Measurements from ENCODE around the gene TMEM31. TPM values are rescaled to one million over a fixed set of nuclear protein-coding genes. Genes with fewer than 3 reads are reported as not detected.

The TMEM31 gene
- total RNA-seq: not detected
- long read RNA-seq: 0 reads

- intact Hi-C loops (cut with DNase I): loop anchor here (10.0 kb wide), 1 partner anchor 64 kb away; the partner anchor contains the start of gene PLP1
- DNase-seq (ENCODE audit: missing footprints) (no peak), ATAC-seq (no peak)
These were observed at the start of gene TMEM31 for GRCh38 chrX:103710609-103711008. TSS of gene TMEM31 (plus strand) at chrX:103710909. CDS start at chrX:103712259, 1,350 bp downstream.

DNA sequence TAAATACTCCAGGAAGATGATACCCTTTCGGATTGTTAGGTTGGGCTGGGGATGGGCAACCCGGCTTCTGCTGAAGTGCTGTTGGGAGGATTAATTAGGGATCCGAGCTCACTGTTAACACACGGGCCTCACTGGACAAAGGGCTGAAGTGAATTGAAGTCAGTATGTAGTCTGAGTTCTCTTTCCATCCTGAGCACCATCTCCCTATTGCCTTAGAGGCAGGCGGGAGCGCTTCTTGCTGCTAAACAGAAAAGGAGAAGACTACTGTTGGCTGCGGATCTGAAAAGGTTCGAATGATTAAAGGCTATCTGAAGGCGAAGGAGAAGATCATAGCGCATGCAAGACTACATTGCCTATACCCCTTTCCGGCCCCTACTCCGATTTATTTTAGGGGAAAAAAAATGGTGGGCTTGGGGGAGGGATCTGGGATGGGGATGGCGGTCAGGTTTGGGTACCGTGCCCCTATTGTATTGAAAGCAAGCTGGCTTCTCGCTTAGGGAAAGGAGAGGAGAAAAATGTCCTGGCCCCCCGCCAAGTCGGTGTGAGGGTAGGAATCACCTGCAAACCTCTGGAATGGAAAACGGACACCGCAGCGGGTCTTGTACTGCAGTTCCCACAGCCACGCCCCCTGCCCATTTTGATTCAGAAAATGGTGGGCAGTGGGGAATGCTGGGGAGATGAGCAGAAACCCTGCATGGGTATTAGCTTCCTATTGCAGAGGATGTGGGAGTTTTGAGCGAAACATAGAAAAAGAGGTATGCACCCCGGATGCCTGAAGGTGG, 46.5 kb upstream of the TMEM31 start:
- intact Hi-C loops (cut with DNase I): no loop called here
- DNase-seq (ENCODE audit: missing footprints) (no peak), ATAC-seq (no peak)

- ATAC-seq (no peak), DNase-seq (ENCODE audit: missing footprints) (no peak)
- intact Hi-C loops (cut with DNase I): no loop called here
These were observed 44.3 kb upstream of the TMEM31 start for GRCh38 chrX:103666202-103667107.

DNA sequence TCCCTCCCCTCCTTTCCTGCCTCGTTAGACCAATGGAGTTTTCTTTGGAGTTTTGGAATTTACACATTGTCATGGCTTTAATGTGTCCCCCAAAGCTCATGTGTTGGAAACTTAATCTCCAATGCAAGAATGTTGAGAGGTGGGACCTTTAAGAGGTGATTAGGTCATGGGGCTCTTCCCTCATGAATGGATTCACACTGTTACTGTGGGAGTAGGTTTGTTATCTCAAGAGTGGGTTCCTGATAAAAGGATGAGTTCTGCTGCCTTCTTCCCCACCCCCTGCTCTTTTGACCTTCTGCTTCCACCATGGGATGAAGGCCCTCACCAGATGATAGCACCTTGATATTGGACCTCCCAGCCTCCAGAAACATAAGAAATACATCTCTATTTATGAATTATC, 41.0 kb upstream of the TMEM31 start:
- DNase-seq (ENCODE audit: missing footprints) (no peak), ATAC-seq (no peak)
- intact Hi-C loops (cut with DNase I): no loop called here

DNA sequence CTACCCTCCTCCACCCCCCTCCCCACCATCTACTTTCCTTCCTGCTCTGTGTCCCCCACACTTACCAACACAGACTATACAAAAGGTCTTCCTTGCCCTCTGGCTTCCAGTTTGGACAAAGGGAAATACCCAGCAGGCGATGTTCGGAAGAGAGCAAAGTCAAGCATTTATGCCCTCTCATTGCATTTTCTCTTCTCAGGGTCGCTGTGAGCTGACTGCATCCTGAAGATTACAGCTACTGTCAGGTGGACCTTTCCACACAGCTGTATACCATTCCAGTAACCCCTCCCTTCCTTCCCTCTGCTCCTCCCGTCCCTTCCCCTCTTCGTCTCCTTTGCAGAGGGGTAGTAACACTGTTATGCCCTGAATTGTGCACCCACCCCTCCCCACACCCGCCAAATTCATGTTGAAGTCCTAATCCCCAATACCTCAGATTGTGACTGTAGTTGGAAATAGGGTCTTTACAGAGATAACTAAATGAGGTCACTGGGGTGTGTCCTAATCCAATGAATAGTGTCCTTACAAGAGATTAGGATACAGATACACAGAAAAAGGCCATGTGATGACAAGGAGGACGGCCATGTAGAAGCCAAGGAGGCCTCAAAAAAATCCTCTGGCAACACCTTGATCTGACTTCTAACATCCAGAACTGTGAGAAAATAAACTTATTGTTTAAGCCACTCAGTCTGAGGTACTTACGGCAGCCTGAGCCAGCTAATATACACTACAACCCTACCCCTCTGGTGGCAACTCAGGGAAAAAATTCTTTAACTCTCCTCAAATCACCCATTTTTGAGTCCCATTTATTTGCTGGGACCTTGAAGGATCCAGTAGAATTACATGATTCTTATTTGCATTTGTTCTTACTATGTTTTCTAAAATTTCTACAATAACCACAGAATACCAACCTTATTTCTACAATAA, 35.9 kb upstream of the TMEM31 start:
- intact Hi-C loops (cut with DNase I): no loop called here
- ATAC-seq (no peak), DNase-seq (ENCODE audit: missing footprints) (no peak)

- ATAC-seq (no peak), DNase-seq (ENCODE audit: missing footprints) (no peak)
- intact Hi-C loops (cut with DNase I): no loop called here
These were observed 32.3 kb upstream of the TMEM31 start for GRCh38 chrX:103678199-103678993.

DNA sequence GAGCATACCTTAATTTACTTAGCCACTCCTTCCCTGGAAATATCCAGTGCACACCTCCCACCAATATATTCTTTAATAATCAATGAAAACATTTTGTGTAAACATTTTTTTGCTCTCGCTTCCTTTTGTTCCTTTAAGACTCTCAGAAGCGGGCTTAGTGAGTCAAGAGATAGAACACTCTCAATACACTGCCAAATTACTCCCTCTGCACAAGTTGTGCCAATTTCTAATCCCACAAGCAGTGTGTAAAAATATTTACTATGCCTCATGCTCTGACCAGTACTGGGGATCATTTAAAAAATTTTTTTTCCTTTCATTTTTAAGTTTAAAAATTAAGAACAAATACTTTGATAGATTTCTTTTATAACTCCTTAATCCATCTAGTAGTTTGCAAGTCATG, 29.3 kb upstream of the TMEM31 start:
- DNase-seq (ENCODE audit: missing footprints) (no peak), ATAC-seq (no peak)
- intact Hi-C loops (cut with DNase I): no loop called here

DNA sequence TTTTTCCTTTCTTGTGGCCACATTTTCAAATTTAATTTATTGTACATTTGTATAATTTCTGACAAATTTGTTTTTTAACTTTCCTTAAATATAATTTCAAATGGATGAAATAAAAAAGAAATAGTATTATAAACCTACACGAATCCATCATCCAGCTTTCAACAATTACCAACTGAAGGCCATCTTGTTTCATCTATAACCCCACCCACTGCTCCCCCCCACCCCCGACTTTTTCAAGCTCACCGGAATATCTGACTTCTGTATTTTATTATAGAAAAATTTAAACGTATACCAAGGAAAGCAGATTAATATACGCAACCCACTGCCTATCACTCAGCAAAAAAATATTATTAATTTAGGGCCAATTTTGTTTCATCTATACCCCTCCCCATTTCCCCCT, 25.3 kb upstream of the TMEM31 start:
- DNase-seq (ENCODE audit: missing footprints) (no peak), ATAC-seq (no peak)
- intact Hi-C loops (cut with DNase I): loop anchor here (5.0 kb wide), 1 partner anchor 58 kb away; the partner anchor contains the start of gene TCEAL1

- ATAC-seq (peak; percentile 94), DNase-seq (ENCODE audit: missing footprints) (peak; percentile 91)
- intact Hi-C loops (cut with DNase I): loop anchor here (5.0 kb wide), 1 partner anchor 59 kb away; the partner anchor contains the start of gene TCEAL1
These were observed 24.3 kb upstream of the TMEM31 start, which contains the start of gene MORF4L2 for GRCh38 chrX:103686199-103687072. TSS of gene MORF4L2 (minus strand) at chrX:103686699. CDS start at chrX:103677027, 9,672 bp downstream.

DNA sequence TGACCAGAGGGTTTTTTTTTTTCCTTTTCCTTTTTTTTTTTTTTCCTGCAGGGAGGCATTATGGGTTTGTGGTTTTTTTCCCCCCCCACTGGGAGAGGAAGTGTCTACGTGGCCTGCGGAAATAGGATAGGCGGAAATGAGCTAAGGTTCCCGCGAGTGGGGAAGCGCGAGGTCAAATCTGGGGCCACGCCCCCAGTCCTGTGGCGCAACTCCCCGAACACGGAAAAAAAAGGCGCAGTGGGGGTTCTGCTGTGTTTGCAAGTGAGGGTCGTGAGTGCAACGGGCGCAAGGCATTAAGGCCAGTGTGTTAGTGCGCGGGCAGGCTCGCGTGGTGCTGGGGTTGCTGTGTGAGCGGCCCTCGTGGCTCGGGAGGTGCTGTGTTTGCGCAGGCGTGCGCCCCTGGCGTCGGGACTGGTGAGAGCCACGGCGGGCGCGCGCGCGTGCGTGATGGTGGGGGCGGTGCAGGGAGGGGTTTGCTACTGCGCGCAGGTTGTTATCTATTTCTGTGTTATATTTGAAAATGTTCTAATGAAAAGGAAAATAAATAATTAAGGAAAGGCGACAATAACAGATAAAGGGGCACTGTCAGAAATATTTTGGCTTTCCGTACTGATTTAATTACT, 23.5 kb upstream of the TMEM31 start:
- DNase-seq (ENCODE audit: missing footprints): peak; percentile 96
- intact Hi-C loops (cut with DNase I): loop anchor here (5.0 kb wide), 1 partner anchor 60 kb away; the partner anchor contains the start of gene TCEAL1
- peak; percentile 91 for ATAC-seq

DNA sequence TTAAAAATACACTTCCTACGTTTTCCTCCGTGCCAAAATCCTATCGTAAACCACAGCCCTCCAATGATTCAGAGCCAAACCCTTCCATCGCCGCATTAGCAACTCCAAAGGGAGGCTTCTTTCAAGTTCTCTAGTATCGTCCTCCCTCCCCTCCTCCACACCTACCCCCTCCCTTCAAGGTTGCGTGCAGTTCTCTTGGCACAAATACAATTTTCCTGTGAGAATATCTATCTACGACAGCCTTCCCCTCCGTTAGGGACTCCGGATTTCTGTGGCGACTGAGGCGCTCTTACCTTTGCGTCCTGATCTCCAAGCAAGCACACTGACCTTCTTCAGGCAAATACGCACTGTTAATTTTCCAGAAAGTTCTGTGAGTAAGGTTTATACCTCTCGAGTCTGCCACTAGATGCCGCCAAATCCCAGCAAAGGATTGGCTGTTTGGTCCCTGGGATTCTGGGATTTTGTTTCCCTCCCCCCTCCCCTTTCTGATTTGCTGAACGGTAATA, 23.0 kb upstream of the TMEM31 start:
- intact Hi-C loops (cut with DNase I): loop anchor here (2.0 to 5.0 kb wide), 2 partner anchors 60 to 129 kb away; partner anchors contain the start of gene TCEAL1
- peak; percentile 14 for ATAC-seq
- DNase-seq (ENCODE audit: missing footprints): no peak

DNA sequence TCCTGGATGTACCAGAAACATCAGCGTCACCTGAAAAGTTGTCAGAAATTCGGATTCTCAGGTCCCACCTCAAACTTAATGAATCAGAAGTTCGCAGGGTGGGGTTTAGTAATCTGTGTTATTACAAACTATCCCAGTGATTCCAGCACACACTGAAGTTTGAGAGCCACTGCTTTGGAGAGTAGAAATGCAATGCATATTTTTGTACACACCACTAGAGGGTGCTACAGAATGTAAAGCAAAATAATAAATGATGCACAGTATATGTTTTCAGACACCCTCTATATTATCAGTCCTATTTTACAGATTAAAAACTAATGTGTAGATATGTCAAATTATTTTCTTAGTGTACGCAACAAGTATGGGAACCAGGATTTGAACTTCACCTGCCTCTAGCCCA, 21.8 kb upstream of the TMEM31 start:
- intact Hi-C loops (cut with DNase I): loop anchor here (2.0 to 5.0 kb wide), 2 partner anchors 62 to 128 kb away; partner anchors contain the start of gene TCEAL1
- no peak for ATAC-seq
- no peak for DNase-seq (ENCODE audit: missing footprints)

DNA sequence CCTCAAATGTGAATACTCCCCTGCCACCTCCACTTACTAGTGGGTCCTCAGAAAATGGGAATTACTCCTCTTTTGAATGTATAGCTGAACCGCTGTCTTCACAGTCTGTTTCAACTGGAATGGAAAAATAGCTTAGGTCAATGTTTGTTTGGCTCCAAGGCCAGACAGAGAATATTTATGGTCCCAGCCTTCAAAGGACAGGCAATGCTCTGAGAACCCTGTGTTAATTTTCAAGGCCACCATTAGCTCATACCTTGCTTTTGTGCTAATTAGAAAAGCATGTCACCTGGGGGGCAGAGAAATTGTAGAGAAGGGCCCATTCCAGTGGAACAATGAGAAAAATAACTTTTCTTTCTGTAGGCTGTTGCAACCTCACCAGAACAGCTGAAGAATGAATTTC, 19.6 kb upstream of the TMEM31 start:
- ATAC-seq (no peak), DNase-seq (ENCODE audit: missing footprints) (no peak)
- intact Hi-C loops (cut with DNase I): no loop called here

DNA sequence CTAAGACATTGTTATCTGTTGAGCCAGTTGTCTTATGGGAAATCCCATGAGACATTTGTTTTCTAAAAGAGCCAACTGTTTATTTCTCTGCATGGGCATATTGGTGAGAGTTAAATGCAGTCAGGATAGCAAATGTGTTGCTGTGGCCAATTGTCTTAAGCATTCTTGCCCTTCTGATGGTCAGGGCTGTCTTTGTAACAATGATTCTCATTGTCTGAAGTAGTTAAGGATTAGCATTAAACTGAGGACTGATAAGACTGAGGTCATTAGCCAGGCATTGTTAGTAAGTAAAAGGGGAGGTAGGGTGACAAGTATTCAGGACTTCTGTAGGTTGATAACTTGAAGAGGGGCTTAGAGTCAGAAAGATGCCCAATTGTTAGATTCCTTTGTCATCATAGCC, 13.0 kb upstream of the TMEM31 start:
- ATAC-seq (no peak), DNase-seq (ENCODE audit: missing footprints) (no peak)
- intact Hi-C loops (cut with DNase I): no loop called here

- intact Hi-C loops (cut with DNase I): no loop called here
- DNase-seq (ENCODE audit: missing footprints) (no peak), ATAC-seq (no peak)
These were observed 11.5 kb upstream of the TMEM31 start for GRCh38 chrX:103699243-103699642.

DNA sequence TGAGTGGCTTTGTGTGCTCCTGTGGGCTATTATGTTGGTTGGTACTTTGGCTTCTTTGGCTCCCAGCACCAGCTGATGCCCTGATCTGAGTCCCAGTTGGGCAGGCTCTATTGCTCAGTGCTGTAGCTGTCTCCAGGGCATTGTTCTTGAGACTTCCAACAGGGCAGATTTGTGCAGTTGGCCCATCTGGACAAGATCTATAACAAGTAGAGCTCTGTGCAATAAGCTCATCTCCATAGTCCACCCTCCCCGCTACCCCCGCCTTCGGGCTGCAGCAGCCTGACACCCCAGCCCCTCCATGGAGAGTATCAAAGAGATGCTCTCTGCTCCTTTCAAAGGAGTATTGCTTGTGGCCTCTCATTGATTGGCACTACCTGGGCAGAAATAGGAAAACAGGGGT, 5.8 kb upstream of the TMEM31 start:
- intact Hi-C loops (cut with DNase I): no loop called here
- DNase-seq (ENCODE audit: missing footprints): no peak
- ATAC-seq: no peak
